Mammary epithelial cell (primary cell): ENCODE measurements around the gene HSD11B1.

Experiments used
- CTCF ChIP-seq, 2 donors: IDR thresholded peaks in 1 of 2; conservative IDR thresholded peaks in 1 of 2; 2 replicates each; pipeline ENCODE4 v1.5.1; 2011 to 2012; ENCODE audit warnings: inconsistent platforms in 2 of 2, low read length in 2 of 2, mild to moderate bottlenecking in 2 of 2, control low read depth in 1 of 2, low read depth in 1 of 2; ENCODE audit not compliant: insufficient read depth in 1 of 2; ENCODE audit errors: extremely low read depth in 1 of 2
- EZH2 ChIP-seq: IDR thresholded peaks from 2 replicates; pipeline ENCODE4 v1.6.1; 2012; ENCODE audit warnings: low read length, inconsistent platforms, borderline replicate concordance

GRCh38 chr1:209728466-209728865 is 23.8 kb downstream of the HSD11B1 start:
- no peak for TF ChIP-seq CTCF (conservative IDR thresholded peaks at IDR 0.05 in 1 of 2, IDR thresholded peaks at IDR 0.05 in 1 of 2; ENCODE audit: extremely low read depth in 1 of 2, insufficient read depth in 1 of 2, low read depth in 1 of 2, low read length in 2 of 2)
- no peak for TF ChIP-seq EZH2
